ENCODE results near the gene IL10RB. TPM values are rescaled to one million over a fixed set of nuclear protein-coding genes. Genes with fewer than 3 reads are reported as not detected.

IL10RB gene
- total and polyA plus RNA-seq, 2 of the 13 experiments (the other 11 are each of a cell fraction or from before 2014, with no cell fraction given) = 17.4 to 18.2 TPM

GRCh38 chr21:33230545-33231324 is 35.4 kb upstream of the IL10RB start (continued):
- TF ChIP-seq ZNF281 (CRISPR knock-in tag; IDR thresholded peaks at IDR 0.05; ENCODE audit: borderline replicate concordance) (no peak; the same call in 1 of the 2 replicates), FOSL1 (CRISPR knock-in tag; IDR thresholded peaks at IDR 0.05; ENCODE audit: borderline replicate concordance) (no peak), FLYWCH1 (CRISPR knock-in tag; IDR thresholded peaks at IDR 0.05) (no peak), ZHX2 (IDR thresholded peaks at IDR 0.05; ENCODE audit: low read depth) (no peak), ZHX2 (CRISPR knock-in tag; IDR thresholded peaks at IDR 0.05; ENCODE audit: borderline replicate concordance) (no peak), SP140L (CRISPR knock-in tag; IDR thresholded peaks at IDR 0.05; ENCODE audit: borderline replicate concordance) (no peak), ARID5B (CRISPR knock-in tag; IDR thresholded peaks at IDR 0.05) (no peak), CREBL2 (CRISPR knock-in tag; IDR thresholded peaks at IDR 0.05; ENCODE audit: borderline replicate concordance) (no peak), ZBTB8A (CRISPR knock-in tag; IDR thresholded peaks at IDR 0.05; ENCODE audit: borderline replicate concordance, low read depth) (no peak), GTF3A (CRISPR knock-in tag; conservative IDR thresholded peaks at IDR 0.05) (no peak), ZNF33A (CRISPR knock-in tag; IDR thresholded peaks at IDR 0.05; ENCODE audit: borderline replicate concordance) (no peak), KAT8 (CRISPR knock-in tag; IDR thresholded peaks at IDR 0.05) (no peak; the same call in 1 of the 2 replicates), KLF11 (CRISPR knock-in tag; IDR thresholded peaks at IDR 0.05) (no peak), THAP7 (CRISPR knock-in tag; IDR thresholded peaks at IDR 0.05) (no peak), HHEX (CRISPR knock-in tag; IDR thresholded peaks at IDR 0.05) (no peak)
